Activated CD8-positive, alpha-beta memory T cell treated with anti-CD3 and anti-CD28 coated beads, Interleukin-2, amount 50 U/mL, for 1 hour (primary cell): ENCODE results near the gene ASH1L.
"Not testable (repeated sequence)": the region's sequence is repeated elsewhere in the genome, so short reads cannot be mapped to it uniquely, and the experiment has no call there.

Experiments
- DNase-seq: peaks from one replicate; pipeline ENCODE4 v3.0.0-alpha.2; 2020; ENCODE audit errors: extremely low read depth

ASH1L gene

DNA sequence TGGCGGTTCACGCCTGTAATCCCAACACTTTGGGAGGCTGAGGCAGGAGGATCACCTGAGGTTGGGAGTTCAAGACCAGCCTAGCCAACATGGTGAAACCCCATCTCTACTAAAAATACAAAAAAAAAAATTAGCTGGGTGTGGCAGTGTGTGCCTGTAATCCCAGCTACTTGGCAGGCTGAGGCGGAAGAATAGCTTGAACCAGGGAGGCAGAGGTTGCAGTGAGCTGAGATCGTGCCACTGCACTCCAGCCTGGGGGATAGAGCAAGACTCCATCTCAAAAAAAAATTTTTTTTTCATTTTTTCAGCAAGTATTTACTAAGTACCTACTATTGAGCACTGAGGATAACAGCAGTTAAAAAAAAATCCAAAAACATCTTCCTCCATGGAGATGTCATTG is 69.0 kb downstream of the ASH1L start:
- not testable (repeated sequence) for DNase-seq

DNA sequence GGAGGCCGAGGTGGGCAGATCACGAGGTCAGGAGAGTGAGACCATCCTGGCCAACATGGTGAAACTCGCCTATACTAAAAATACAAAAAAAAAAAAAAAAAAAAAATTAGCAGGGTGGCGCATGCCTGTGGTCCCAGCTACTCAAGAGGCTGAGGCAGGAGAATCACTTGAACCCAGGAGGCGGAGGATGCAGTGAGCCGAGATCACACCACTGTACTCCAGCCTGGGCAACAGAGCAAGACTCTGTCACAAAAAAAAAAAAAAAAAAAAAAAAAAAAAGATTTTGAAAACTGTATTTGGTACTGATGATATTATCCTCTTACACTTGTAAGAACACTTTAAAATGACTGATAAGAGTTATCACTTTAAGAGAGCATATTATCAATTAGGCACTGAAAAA is 74.2 kb downstream of the ASH1L start:
- DNase-seq = not testable (repeated sequence)

DNA sequence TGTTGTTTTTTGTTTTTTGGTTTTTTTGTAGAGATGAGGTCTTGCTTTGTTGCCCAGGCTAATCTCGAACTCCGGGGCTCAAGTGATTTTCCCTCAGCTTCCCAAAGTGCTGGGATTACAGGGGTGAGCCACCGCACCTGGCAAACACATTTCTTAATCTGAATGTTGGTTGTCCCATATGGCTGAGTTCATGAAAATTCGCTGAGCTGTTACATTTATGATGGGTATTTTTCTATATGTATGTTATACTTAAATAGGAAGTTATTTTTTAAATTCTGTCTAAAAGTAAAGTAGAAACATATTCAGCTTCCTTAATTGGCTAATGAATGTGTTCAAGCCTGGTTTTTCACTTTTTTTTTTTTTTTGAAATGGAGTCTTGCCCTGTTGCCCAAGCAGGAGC is 75.1 kb downstream of the ASH1L start:
- no peak for DNase-seq

- DNase-seq = not testable (repeated sequence)
Observed at GRCh38 chr1:155486952-155487351, 75.7 kb downstream of the ASH1L start.

DNA sequence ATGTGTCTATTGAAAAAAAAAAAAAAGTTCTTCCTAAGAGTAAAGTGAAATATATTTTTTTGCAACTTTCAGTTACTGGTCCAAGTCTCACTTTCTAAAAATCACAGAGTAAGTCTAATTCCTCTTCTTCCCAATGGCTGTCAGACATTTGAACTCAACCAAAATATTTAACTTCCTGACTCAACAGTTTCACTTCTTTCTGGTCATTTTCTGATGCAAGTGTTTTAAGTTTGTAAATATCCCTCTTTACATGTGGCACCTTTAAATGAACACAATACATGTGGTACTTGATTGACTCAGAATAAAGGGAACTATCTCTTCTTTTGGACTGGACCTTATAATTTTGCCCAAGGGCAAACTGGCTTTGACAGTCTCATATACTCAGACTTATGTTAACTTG is 76.7 kb downstream of the ASH1L start:
- DNase-seq = no peak

DNA sequence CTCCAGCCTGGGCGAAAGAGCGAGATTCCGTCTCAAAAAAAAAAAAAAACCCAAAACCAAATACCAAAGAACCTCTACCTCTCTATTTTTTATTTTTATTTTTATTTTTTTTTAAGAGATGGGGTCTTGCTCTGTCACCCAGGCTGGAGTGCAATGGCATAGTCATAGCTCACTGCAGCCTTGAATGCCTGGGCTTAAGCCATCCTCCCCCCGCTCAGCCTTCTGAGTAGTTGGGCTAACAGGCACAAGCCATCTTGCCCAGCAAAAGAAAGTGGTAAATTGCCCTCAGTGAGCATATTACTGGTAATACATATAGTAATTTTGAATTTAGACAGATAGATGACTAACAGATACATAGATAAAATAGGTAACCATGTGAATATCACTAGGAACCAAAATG is 77.4 kb downstream of the ASH1L start:
- DNase-seq = no peak

DNA sequence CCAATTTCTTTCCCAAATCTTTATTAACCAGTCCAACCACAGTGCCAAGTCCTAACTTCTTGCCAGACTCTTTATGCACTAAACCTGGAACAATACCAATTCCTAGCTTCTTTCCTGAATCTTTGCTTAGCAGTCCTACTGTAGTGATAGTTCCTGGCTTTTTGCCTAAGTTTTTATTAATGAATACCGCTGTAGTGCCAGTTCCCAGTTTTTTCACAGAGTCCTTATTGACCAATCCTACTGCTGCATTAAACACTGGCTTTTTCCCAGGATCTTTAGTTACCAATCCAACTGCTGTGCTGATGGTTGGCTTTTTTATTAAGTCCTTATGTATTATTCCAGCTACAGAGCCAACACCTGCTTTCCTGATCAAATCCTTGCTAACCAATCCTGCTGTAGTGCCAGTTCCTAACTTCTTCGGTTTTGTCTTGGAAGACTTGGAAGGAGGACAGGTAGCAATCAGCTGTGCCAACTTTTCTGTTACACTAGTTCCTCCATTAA is 80.8 kb downstream of the ASH1L start:
- no peak for DNase-seq

DNA sequence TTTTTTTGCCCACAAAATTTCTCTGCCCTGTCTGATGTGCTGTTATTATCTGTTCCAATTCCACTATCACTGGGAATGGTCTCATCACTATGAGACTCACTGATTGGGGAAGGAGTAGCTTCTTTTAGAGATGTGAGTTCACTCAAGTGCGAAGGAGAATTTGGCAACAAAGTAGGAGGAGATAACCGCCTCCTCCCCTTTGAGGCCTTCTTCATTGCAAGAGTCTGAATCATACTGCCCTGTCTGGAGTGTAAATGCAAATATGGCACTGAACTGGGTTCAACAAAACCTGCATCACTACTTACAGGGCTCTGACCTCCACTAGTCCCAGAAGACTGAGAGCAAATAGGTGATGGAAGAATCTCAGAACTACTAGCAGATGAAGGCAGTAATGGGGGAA is 83.4 kb downstream of the ASH1L start:
- DNase-seq = no peak

DNA sequence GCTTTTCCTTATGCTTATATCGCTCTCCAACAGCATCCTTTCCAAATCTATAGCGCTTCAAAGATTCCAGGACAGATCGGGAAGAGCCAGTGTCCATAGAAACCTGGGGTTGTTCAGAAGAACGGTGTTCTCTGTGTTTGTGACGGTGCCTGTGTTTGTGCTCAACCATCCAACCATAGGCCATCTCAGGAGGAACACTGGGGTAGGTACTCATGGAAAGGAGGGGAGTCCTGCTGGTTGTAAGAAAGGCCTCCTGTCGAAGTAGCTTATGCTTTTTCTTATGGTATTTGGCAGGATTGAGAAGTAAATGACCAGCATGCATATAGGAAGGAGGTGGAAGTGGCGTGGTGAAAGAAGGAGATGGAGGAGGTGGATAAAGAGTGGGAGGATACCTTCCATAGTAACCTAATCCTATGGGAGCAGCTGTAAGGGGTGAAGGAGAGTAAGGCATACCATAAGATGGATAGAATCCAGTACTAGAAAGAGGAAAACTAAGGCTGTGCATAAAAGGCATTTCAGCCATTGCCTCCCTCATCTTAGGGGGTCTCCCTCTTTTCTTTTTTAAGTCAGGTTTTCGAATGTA is 84.2 kb downstream of the ASH1L start:
- no peak for DNase-seq

DNA sequence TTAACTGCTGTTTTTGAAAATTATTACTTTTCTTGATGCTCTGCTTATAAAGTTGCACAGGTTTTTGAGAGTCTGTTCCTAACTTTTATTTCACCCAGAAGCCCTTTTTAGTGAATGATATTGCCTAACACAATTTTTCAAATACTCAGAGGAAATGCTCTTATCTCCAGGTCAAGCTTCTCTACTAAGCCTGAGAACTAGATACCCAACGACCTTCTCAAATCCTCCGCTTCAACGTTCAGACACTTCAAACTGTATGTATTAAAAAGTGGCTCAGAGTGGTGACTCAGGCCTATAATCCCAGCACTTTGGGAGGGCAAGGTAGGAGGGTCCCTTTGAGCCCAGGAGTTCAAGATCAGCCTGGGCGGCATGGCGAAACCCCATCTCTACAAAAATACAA is 88.5 kb downstream of the ASH1L start:
- no peak for DNase-seq

DNA sequence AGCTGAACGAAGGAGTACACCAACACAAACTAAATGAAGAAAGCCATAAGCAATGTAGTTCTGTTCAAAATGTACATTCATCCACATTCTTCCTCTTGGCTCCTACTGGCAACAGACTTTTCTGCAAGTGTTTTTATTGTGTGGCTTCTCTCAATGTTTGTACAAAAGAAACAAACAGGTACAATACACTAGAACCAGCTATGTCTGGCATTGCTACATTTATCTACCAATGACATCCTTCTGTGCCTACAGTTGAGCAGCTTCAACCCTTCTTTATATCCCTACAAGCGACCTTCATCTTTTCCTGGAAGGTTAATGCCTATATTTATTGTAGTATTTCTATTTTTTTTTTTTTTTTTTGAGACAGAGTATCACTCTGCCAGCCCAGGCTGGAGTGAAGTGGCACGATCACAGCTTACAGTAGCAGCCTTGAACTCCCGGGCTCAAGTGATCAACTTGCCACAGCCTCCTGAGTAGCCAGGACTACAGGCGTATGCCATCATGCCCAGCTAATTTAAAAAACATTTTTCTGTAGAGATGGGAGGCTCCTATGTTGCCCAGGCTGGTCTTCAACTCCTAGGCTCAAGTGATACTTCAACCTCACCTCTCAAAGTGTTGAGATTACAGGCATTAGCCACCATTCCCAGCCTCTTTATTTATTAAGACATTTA is 89.3 kb downstream of the ASH1L start:
- DNase-seq = no peak

DNA sequence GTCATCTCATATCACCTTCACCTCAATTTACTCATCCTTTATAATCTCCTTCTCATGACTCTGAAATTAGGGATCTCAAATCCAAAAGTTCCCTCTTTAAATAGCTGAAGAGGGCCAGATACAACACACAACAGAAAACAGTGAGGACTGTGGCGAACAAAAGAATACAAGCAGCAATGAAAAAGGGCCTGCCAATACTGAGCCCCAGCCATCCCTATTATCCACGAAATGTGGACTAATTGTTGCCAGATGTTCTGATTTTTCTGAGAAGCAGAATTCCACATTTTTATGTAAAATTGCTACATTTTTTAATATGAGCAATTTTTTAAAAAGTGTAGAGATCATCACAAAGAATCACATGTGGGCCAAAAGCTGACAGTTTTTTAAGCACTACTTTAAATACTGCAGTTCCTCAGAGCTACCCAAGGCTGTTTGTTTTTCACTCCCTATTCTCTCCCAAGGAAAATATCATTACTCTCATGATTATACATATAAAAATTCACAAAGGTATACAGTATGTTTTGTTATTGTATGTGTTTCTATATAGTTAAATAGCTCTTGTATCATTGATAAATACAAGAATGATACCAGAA is 90.0 kb downstream of the ASH1L start:
- DNase-seq = no peak

DNA sequence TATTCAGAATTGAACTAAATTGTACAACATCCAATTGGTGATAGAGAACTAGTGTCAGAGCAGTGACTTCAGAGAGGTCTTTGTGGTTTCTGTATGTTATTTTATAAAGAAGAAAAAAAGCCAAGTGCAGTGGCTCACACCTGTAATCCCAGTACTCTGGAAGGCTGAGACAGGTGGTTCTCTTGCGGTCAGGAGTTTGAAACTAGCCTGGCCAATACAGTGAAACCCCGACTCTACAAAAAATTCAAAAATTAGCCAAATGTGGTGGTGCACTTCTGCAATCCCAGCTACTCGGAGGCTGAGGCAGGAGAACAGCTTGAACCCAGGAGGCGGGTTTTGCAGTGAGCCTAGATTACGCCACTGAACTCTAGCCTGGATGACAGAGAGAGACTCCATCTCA is 90.7 kb downstream of the ASH1L start:
- no peak for DNase-seq

- DNase-seq = no peak
Observed at GRCh38 chr1:155471026-155471425, 91.6 kb downstream of the ASH1L start.

GRCh38 chr1:155466996-155467395 is 95.6 kb downstream of the ASH1L start:
- no peak for DNase-seq

DNA sequence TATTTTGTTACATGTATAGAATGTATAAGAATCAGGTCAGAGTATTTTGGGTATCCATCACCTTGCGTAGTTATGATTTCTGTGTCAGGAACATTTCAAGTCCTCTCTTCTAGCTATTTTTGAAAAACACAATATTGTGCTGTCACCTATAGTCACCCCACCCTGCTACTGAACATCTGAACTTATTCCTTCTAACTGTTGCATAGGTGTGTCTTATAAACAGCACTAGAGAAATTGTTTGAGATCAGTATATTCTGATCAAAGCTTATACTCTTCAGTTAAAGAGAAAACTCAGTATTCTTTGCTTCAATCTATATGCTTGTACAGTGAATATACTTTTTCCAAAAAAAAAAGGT is 96.0 kb downstream of the ASH1L start:
- no peak for DNase-seq

GRCh38 chr1:155463865-155464650 is 98.5 kb downstream of the ASH1L start:
- DNase-seq = no peak

DNA sequence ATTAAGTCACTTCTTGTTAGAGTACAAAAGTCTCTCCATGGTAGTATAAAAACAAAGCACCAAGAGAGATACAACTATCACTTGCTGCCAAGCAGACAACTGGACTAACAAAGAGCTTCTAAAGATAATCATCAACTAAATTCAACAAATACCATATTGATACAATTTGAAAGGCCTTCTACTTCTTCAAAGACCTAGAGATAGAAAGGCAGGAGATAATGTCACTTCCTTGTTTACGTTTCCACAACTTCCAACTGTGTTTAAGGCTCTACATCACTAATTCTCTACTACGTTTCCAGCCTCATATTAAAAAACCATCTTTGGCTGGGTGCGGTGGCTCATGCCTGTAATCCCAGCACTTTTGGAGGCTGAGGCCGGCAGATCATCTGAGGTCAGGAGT is 104.5 kb downstream of the ASH1L start:
- no peak for DNase-seq

DNA sequence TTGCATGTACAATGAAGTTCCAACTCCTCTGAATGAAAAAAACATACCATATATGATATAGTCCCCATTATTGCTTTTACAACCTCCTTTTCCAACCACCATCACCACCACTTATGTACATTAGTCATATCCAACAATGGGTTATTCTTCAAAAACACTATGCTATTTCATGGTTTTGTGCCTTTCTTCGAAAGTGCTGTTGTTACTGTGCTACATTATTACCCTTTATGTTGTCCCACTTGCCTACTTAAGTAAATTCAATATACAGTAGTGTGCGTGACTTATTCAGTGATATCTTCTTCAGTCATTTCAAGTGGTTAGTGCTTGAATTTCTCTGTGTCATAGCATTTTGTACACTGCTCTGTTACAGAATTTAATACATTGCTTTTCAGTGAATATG is 105.3 kb downstream of the ASH1L start:
- no peak for DNase-seq

- DNase-seq = no peak
Observed at GRCh38 chr1:155455588-155456195, 106.9 kb downstream of the ASH1L start.

DNA sequence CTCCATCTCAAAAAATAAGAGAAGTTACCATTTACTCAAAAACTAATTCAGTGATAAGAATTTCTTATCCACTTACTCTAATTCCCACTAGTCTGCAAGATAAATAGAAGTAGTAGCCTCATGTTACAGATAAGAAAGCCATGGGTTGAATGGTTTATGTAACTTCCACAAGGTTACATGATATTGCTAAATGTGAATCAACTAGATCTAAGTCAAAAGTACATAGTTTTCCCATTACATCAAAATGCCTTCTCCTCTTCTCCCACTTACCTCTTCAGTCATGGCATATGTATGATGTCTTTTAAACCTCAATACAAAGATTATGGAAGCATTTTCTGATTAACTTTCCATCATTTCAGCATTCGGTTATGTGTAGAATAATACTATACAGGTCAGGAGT is 108.5 kb downstream of the ASH1L start:
- DNase-seq = no peak

GRCh38 chr1:155453141-155453540 is 109.5 kb downstream of the ASH1L start:
- DNase-seq = no peak
